Heart left ventricle (tissue), 16 donors: ENCODE data around the gene RAB11FIP4. TPM values are rescaled to one million over a fixed set of nuclear protein-coding genes. Genes with fewer than 3 reads are reported as not detected.

Experiments used
- ATAC-seq, 4 donors: fragments of 200-7000 bp; cut with Tn5 transposase; one replicate each; pipeline ENCODE4 v1.9.1; 2020 to 2022; ENCODE audit warnings: moderate library complexity in 4 of 4, mild to moderate bottlenecking in 3 of 4, moderate number of reproducible peaks in 1 of 4
- DNase-seq, 5 donors: peaks; one replicate each; pipeline ENCODE4 v3.0.0-alpha.2; 2020
- H3K27ac ChIP-seq, 12 donors: fragments of 200-600 bp; sonication (generic) in 4 of 12; one replicate each; pipeline versions ENCODE4 v1.5.0 to v1.8.0; 2016 to 2022; ENCODE audit warnings: mild to moderate bottlenecking in 2 of 12
- H3K27me3 ChIP-seq, 9 donors: fragments of 200-600 bp; sonication (generic) in 2 of 9; one replicate each; pipeline versions ENCODE4 v1.5.1 to v1.8.0; 2016 to 2022; ENCODE audit warnings: mild to moderate bottlenecking in 3 of 9
- H3K36me3 ChIP-seq, 9 donors: fragments of 200-600 bp; sonication (generic) in 2 of 9; one replicate each; pipeline versions ENCODE4 v1.5.0 to v1.8.0; 2018 to 2022; ENCODE audit warnings: mild to moderate bottlenecking in 2 of 9
- H3K4me1 ChIP-seq, 12 donors: fragments of 200-600 bp; sonication (generic) in 4 of 12; one replicate each; pipeline versions ENCODE4 v1.5.0 to v1.8.0; 2016 to 2022; ENCODE audit warnings: mild to moderate bottlenecking in 3 of 12
- H3K4me3 ChIP-seq, 12 donors: fragments of 200-600 bp; sonication (generic) in 4 of 12; one replicate each; pipeline versions ENCODE4 v1.5.0 to v1.8.0; 2017 to 2022; ENCODE audit warnings: mild to moderate bottlenecking in 9 of 12, moderate library complexity in 4 of 12
- H3K9me3 ChIP-seq, 12 donors: fragments of 200-600 bp; sonication (generic) in 4 of 12; one replicate each; pipeline versions ENCODE4 v1.5.0 to v1.8.0; 2016 to 2022; ENCODE audit warnings: mild to moderate bottlenecking in 1 of 12
- POLR2A ChIP-seq, 2 donors: fragments of 450-650 bp; IDR thresholded peaks; one replicate each; pipeline ENCODE4 v1.6.1; 2017; ENCODE audit warnings: antibody characterized with exemption in 2 of 2, mild to moderate bottlenecking in 2 of 2, moderate library complexity in 2 of 2
- WGBS, 4 donors: extraction: QIAGEN DNeasy Blood & Tissue Kit in 2 of 4; methylation state at CpG; one replicate each; pipeline versions ENCODE4 v1.1.5 to v1.1.7; 2013 to 2018; 5-methylcytosine and 5-hydroxymethylcytosine counted together
- intact Hi-C, 10 donors: fragments of 100-400 bp; cut with DNase I; formaldehyde crosslinking; loops; one replicate each; pipeline versions ENCODE4 v1.11.1 to v1.14.2; 2022
- polyA plus RNA-seq, 2 donors: library from polyadenylated mRNA; stranded (reverse); fragments of 200-250 nt; gene quantifications; one replicate each; pipeline ENCODE4 v1.2.3, GENCODE V29; 2013
- total RNA-seq, 9 donors: library from RNA; depleted of rRNA in 2 of 9; stranded (reverse); fragments of >200 nt in 2 of 9; fragmentation: NEBNext Ultra II Directional in 3 of 9; extraction: Animal tissue kit (Norgen Biotek cat#: 25700) in 3 of 9; gene quantifications; one replicate each; pipeline versions ENCODE4 v1.1.0 to v1.2.4, GENCODE V29; 2016 to 2023
- TF ChIP-seq, protein P1 (sequence below), 12 donors: fragments of 200-600 bp; sonication (generic) in 4 of 12; IDR thresholded peaks; one replicate each; pipeline versions ENCODE4 v1.5.0 to v1.8.0; 2018 to 2022; ENCODE audit warnings: antibody characterized with exemption in 12 of 12, mild to moderate bottlenecking in 5 of 12
- donor health status: ischemic (EF 13 %, LVEDD 7.1; RV severe dilation, severe dysfunction).
- donor health status: healthy with polysubstance abuse.
- donor health status: DM: no; HTN: yes; CAD: no.
- donor health status: DM: no; HTN: no; CAD: no.
- donor health status: ischemic (EF 25% LVEDD 6.9; RV normal size, moderate dysfunction).
- donor health status: ischemic (EF 25% LVEDD 5.7; RV mildly dilated, moderate dysfunction).
- donor health status: healthy.
- donor health status: DM: yes; HTN: yes; CAD: no.
- donor health status: ischemic (EF 35%, LVEDD 5.7; RV mildly dilated, moderate dysfunction).
- donor health status: nonischemic (EF 11% LVEDD 7.7; RV severe dilation, severe dysfunction).
- donor health status: DM: yes; HTN: yes; CAD: no.
- donor health status: PGD.
- donor health status: ischemic (EF 29% LVEDD 5.4; RV normal size, mild dysfunction).
- donor health status: nonischemic (EF 23%, LVEDD 6.1; RV moderate dilation, normal function).

RAB11FIP4 gene
- total and polyA plus RNA-seq, 11 donors, result 1.5 to 13.7 (median 8.3) TPM

- intact Hi-C loops, result loop anchor here in 4 of 10 donors (2.0 to 10.0 kb wide), 3 partner anchors 36 to 135 kb away; no protein-coding TSS in a partner anchor
- Histone ChIP-seq H3K36me3 (peaks cover 0 to 6% (median 0%) of the 10 kb centered on the region in 9 donors), H3K9me3 (no peaks in the 10 kb centered on the region), H3K27ac (peak overlapping the region in 10 of 12 donors; percentile 37 to 96 (median 92)), H3K27me3 (no peaks in the 10 kb centered on the region), H3K4me3 (peak overlapping the region in 6 of 12 donors; percentile 10 to 79 (median 70)), H3K4me1 (peaks cover 0 to 63% (median 45%) of the 10 kb centered on the region in 12 donors)
- WGBS, 4 donors, result 56 to 62% (median 60%) methylated on average over 9 of the region's 9 CpGs
- DNase-seq (no peak), ATAC-seq (no peak)
- TF ChIP-seq POLR2A (IDR thresholded peaks at IDR 0.05), result no peak
- TF ChIP-seq, protein P1, sequence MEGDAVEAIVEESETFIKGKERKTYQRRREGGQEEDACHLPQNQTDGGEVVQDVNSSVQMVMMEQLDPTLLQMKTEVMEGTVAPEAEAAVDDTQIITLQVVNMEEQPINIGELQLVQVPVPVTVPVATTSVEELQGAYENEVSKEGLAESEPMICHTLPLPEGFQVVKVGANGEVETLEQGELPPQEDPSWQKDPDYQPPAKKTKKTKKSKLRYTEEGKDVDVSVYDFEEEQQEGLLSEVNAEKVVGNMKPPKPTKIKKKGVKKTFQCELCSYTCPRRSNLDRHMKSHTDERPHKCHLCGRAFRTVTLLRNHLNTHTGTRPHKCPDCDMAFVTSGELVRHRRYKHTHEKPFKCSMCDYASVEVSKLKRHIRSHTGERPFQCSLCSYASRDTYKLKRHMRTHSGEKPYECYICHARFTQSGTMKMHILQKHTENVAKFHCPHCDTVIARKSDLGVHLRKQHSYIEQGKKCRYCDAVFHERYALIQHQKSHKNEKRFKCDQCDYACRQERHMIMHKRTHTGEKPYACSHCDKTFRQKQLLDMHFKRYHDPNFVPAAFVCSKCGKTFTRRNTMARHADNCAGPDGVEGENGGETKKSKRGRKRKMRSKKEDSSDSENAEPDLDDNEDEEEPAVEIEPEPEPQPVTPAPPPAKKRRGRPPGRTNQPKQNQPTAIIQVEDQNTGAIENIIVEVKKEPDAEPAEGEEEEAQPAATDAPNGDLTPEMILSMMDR (IDR thresholded peaks at IDR 0.05), result no peak
Observed at GRCh38 chr17:31561469-31562375, 170.2 kb downstream of the RAB11FIP4 start.

DNA sequence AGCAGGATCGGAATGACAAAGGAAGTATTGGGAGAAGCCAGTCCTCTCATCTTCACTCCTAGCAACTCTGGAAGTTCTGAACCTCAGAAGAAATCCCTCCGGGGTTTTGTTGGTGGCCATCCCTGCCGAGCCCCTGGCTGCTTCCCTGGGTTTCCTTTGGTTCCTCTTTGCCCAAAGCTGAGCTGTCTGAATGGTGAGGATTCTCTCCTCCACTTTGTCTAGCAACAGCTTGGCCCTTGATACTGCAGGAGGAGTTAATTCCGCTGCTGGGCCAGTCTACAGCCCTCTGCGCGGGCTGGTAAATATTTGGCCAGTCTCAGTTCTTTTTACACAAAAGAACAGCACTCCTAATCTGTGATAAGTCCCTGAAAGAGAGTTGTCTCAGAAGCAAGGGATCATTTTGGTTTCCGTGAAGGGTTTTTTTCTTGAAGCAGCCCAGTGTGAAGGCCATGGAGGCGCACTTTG, 170.9 kb downstream of the RAB11FIP4 start:
- WGBS, 4 donors, result 90 to 95% (median 93%) methylated on average over 8 of the region's 8 CpGs
- ATAC-seq, result no peak
- TF ChIP-seq POLR2A (IDR thresholded peaks at IDR 0.05), result no peak
- TF ChIP-seq, protein P1 (IDR thresholded peaks at IDR 0.05), result no peak
- Histone ChIP-seq H3K27ac (peak overlapping the region in 2 of 12 donors; percentile 90 to 91), H3K36me3 (peaks cover 0 to 6% (median 0%) of the 10 kb centered on the region in 9 donors), H3K27me3 (no peaks in the 10 kb centered on the region), H3K9me3 (no peaks in the 10 kb centered on the region), H3K4me1 (peaks cover 0 to 68% (median 48%) of the 10 kb centered on the region in 12 donors), H3K4me3 (no peak overlapping the region)
- DNase-seq, result no peak
- intact Hi-C loops, result loop anchor here in 3 of 10 donors (5.0 to 10.0 kb wide), 2 partner anchors 35 to 132 kb away; no protein-coding TSS in a partner anchor

GRCh38 chr17:31564291-31564690, 172.8 kb downstream of the RAB11FIP4 start:
- peaks cover 0 to 77% (median 58%) of the 10 kb centered on the region in 12 donors for H3K4me1 ChIP-seq
- peak overlapping the region in 2 of 12 donors; percentile 37 to 82 for H3K27ac ChIP-seq
- peaks cover 0 to 6% (median 0%) of the 10 kb centered on the region in 9 donors for H3K36me3 ChIP-seq
- H3K27me3 ChIP-seq, result no peaks in the 10 kb centered on the region
- ATAC-seq (no peak), DNase-seq (no peak)
- intact Hi-C loops, result loop anchor here in 3 of 10 donors (5.0 to 10.0 kb wide), 2 partner anchors 33 to 131 kb away; no protein-coding TSS in a partner anchor
- no peak overlapping the region for H3K4me3 ChIP-seq
- H3K9me3 ChIP-seq, result no peaks in the 10 kb centered on the region
- WGBS, 4 donors, result 89 to 93% (median 92%) methylated on average over 5 to 8 of the region's 8 CpGs
- TF ChIP-seq, protein P1 (IDR thresholded peaks at IDR 0.05), result no peak
- no peak for TF ChIP-seq POLR2A (IDR thresholded peaks at IDR 0.05)

- Histone ChIP-seq H3K4me3 (no peak overlapping the region), H3K9me3 (no peaks in the 10 kb centered on the region), H3K4me1 (peaks cover 0 to 78% (median 57%) of the 10 kb centered on the region in 12 donors), H3K27ac (peak overlapping the region in 3 of 12 donors; percentile 34 to 82 (median 51)), H3K36me3 (peaks cover 0 to 6% (median 0%) of the 10 kb centered on the region in 9 donors), H3K27me3 (no peaks in the 10 kb centered on the region)
- peak in 3 of 4 donors; percentile 30 to 34 (median 33) for ATAC-seq
- WGBS, 4 donors, result 35 to 71% (median 65%) methylated on average over 4 to 6 of the region's 6 CpGs
- TF ChIP-seq, protein P1 (IDR thresholded peaks at IDR 0.05), result no peak
- no peak for TF ChIP-seq POLR2A (IDR thresholded peaks at IDR 0.05)
- DNase-seq, result peak in 1 of 5 donors; percentile 28
- intact Hi-C loops, result loop anchor here in 3 of 10 donors (5.0 to 10.0 kb wide), 2 partner anchors 32 to 130 kb away; no protein-coding TSS in a partner anchor
Observed at GRCh38 chr17:31564883-31565301, 173.4 kb downstream of the RAB11FIP4 start.
